Measurements from ENCODE around the gene MAP3K6. TPM values are rescaled to one million over a fixed set of nuclear protein-coding genes. Genes with fewer than 3 reads are reported as not detected.

MAP3K6 gene
- total and polyA plus RNA-seq, 4 donors: 1.3 to 8.3 (median 4.0) TPM

DNA sequence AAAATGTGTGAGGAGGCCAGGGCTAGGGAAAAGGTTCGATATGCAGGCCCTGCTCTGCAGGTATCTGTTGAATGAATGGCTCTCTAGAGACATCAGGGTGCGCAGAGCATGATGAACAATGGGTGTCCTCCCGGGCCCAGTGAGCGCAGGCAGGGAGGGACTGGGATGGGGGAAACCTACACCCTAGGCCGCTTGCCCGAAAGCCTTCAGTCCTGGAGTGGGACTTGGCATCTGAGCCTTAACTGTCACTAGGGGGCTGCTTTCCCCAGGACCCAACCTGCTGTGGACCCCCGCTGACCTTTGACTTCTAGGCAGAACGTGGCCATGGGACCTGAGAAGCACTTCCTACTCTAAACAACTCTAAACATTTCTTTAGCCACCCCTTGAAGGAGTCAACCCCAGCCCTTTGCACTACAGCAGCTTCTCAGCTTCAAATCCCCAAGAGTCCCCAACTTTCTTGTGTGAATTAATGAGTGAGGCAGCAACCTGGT is 444 bp upstream of the MAP3K6 start (continued):
- TF ChIP-seq, protein P1, sequence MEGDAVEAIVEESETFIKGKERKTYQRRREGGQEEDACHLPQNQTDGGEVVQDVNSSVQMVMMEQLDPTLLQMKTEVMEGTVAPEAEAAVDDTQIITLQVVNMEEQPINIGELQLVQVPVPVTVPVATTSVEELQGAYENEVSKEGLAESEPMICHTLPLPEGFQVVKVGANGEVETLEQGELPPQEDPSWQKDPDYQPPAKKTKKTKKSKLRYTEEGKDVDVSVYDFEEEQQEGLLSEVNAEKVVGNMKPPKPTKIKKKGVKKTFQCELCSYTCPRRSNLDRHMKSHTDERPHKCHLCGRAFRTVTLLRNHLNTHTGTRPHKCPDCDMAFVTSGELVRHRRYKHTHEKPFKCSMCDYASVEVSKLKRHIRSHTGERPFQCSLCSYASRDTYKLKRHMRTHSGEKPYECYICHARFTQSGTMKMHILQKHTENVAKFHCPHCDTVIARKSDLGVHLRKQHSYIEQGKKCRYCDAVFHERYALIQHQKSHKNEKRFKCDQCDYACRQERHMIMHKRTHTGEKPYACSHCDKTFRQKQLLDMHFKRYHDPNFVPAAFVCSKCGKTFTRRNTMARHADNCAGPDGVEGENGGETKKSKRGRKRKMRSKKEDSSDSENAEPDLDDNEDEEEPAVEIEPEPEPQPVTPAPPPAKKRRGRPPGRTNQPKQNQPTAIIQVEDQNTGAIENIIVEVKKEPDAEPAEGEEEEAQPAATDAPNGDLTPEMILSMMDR (IDR thresholded peaks at IDR 0.05; ENCODE audit: low read depth, low read length, missing input control): no peak

DNA sequence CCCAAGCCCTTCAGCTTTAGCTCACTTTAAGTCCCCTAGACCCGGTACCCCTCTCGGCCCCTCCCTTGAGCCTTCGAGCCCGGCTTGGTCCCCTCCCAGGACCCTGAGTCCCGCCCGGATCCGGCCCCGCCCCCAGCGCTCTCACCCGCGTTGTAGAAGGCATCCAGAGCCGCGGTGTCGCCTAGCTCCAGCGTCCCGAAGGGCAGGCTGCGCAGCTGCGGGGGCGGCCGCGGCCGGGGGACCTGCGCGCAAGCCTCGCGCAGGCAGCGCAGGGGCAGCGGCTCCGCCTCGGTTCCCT is 699 bp downstream of the MAP3K6 start:
- WGBS: under 1% methylated on average over 30 of the region's 30 CpGs
- H3K27me3 ChIP-seq (ENCODE audit: control insufficient read depth in 4 of 4, insufficient read depth in 4 of 4, low read length in 3 of 4): no peaks in the 10 kb centered on the region
- peak overlapping the region in 1 of 2 donors; percentile 79 for H3K9ac ChIP-seq (ENCODE audit: low read depth in 1 of 2, low read length in 2 of 2)
- peak overlapping the region; percentile 58 to 72 (median 66) for H3K4me3 ChIP-seq (ENCODE audit: low read depth in 1 of 3, low read length in 3 of 3)
- no peaks in the 10 kb centered on the region for H3K36me3 ChIP-seq (ENCODE audit: control insufficient read depth in 4 of 4, insufficient read depth in 3 of 4, low read depth in 1 of 4, low read length in 3 of 4)
- peak overlapping the region; percentile 84 to 87 for H3K27ac ChIP-seq (ENCODE audit: low read depth in 1 of 2, low read length in 2 of 2)
- H3K9me3 ChIP-seq (ENCODE audit: control insufficient read depth in 4 of 4, low read length in 3 of 4): no peaks in the 10 kb centered on the region
- peak; percentile 72 for DNase-seq (ENCODE audit: low spot score)
- peaks cover 0 to 34% (median 12%) of the 10 kb centered on the region in 4 donors for H3K4me1 ChIP-seq (ENCODE audit: control insufficient read depth in 4 of 4, insufficient read depth in 4 of 4, low read length in 3 of 4)
- no peak for TF ChIP-seq HNF4G (IDR thresholded peaks at IDR 0.05)
- TF ChIP-seq YY1 (IDR thresholded peaks at IDR 0.05): no peak
- TF ChIP-seq SP1 (IDR thresholded peaks at IDR 0.05): no peak
- TF ChIP-seq, protein P2, sequence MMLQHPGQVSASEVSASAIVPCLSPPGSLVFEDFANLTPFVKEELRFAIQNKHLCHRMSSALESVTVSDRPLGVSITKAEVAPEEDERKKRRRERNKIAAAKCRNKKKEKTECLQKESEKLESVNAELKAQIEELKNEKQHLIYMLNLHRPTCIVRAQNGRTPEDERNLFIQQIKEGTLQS (IDR thresholded peaks at IDR 0.05): no peak
- TF ChIP-seq RAD21 (IDR thresholded peaks at IDR 0.05): no peak
- no peak for TF ChIP-seq GABPA (IDR thresholded peaks at IDR 0.05 in 1 of 2, conservative IDR thresholded peaks at IDR 0.05 in 1 of 2)
- no peak for TF ChIP-seq NR2F2 (IDR thresholded peaks at IDR 0.05)
- no peak for TF ChIP-seq FOXA2 (IDR thresholded peaks at IDR 0.05)
- no peak for TF ChIP-seq RXRA (IDR thresholded peaks at IDR 0.05)
- TF ChIP-seq JUND (IDR thresholded peaks at IDR 0.05): no peak
- TF ChIP-seq EGR1 (IDR thresholded peaks at IDR 0.05; ENCODE audit: low read depth in 2 of 2): no peak
- TF ChIP-seq TAF1 (conservative IDR thresholded peaks at IDR 0.05): no peak
- TF ChIP-seq MAX (IDR thresholded peaks at IDR 0.05): no peak
- no peak for TF ChIP-seq HNF4A (conservative IDR thresholded peaks at IDR 0.05)
- no peak for TF ChIP-seq ZBTB33 (IDR thresholded peaks at IDR 0.05)
- TF ChIP-seq FOXA1 (IDR thresholded peaks at IDR 0.05): no peak
- TF ChIP-seq, protein P1 (IDR thresholded peaks at IDR 0.05; ENCODE audit: low read depth, low read length, missing input control): no peak
- no peak for TF ChIP-seq REST (IDR thresholded peaks at IDR 0.05)

Data from liver (tissue), 9 donors.